Breast epithelium (tissue), 3 donors: ENCODE results near the gene OSBPL6.

Experiments
- CTCF ChIP-seq, 3 donors: fragments of 450-650 bp; IDR thresholded peaks; one replicate each; pipeline ENCODE4 v1.5.1; 2016 to 2017; ENCODE audit warnings: antibody characterized with exemption in 3 of 3, mild to moderate bottlenecking in 3 of 3, moderate library complexity in 3 of 3
- POLR2A ChIP-seq: fragments of 450-650 bp; IDR thresholded peaks from one replicate; pipeline ENCODE4 v1.6.1; 2016; ENCODE audit warnings: antibody characterized with exemption, mild to moderate bottlenecking, moderate library complexity
- POLR2AphosphoS5 ChIP-seq, 3 donors: sonication (generic); formaldehyde crosslinking; IDR thresholded peaks; one replicate each; pipeline ENCODE4 v1.6.1; 2017; ENCODE audit warnings: antibody characterized with exemption in 3 of 3

GRCh38 chr2:178243961-178244360 lies 49.6 kb downstream of the OSBPL6 start:
- TF ChIP-seq CTCF (IDR thresholded peaks at IDR 0.05) (no peak), POLR2A (no peak), POLR2AphosphoS5 (IDR thresholded peaks at IDR 0.05) (no peak)
